GM12878 (cell line): ENCODE results near the gene PRIMPOL. TPM values are rescaled to one million over a fixed set of nuclear protein-coding genes. Genes with fewer than 3 reads are reported as not detected.

Source experiments
- CHD4 ChIP-seq: fragments of 200-600 bp; sonication (generic); IDR thresholded peaks from 2 replicates; pipeline ENCODE4 v1.6.1; 2016; ENCODE audit warnings: mild to moderate bottlenecking
- CREB1 ChIP-seq: IDR thresholded peaks from 2 replicates; pipeline ENCODE4 v1.6.1; 2012; ENCODE audit warnings: low read depth, mild to moderate bottlenecking, inconsistent platforms
- E2F4 ChIP-seq: IDR thresholded peaks from 2 replicates; pipeline ENCODE4 v1.6.1; 2012; ENCODE audit warnings: low read depth, low read length, improper control_type of control experiment
- E4F1 ChIP-seq: fragments of 450-650 bp; IDR thresholded peaks from 2 replicates; pipeline ENCODE4 v1.6.1; 2018; ENCODE audit warnings: borderline replicate concordance, mild to moderate bottlenecking; ENCODE audit not compliant: partially characterized antibody
- EED ChIP-seq: sonication (generic); IDR thresholded peaks from 2 replicates; pipeline ENCODE4 v1.6.1; 2016; ENCODE audit warnings: antibody characterized with exemption, low read depth
- EZH2 ChIP-seq: IDR thresholded peaks from 2 replicates; pipeline ENCODE4 v1.6.1; 2012; ENCODE audit warnings: low read depth, mild to moderate bottlenecking, control low read depth, inconsistent platforms, low read length, borderline replicate concordance; ENCODE audit not compliant: control insufficient read depth
- LARP7 ChIP-seq: fragments of 450-650 bp; IDR thresholded peaks from 2 replicates; pipeline ENCODE4 v1.6.1; 2017; ENCODE audit warnings: mild to moderate bottlenecking
- MYB ChIP-seq: fragments of 150-350 bp; IDR thresholded peaks from 2 replicates; pipeline ENCODE4 v1.6.1; 2014; ENCODE audit warnings: mild to moderate bottlenecking, low read depth, low read length, borderline replicate concordance
- RAD51 ChIP-seq: fragments of 450-650 bp; IDR thresholded peaks from 2 replicates; pipeline ENCODE4 v1.6.1; 2016; ENCODE audit warnings: moderate library complexity, mild to moderate bottlenecking, inconsistent platforms
- RBBP5 ChIP-seq: fragments of 200-600 bp; sonication (generic); conservative IDR thresholded peaks from 2 replicates; pipeline ENCODE4 v1.6.1; 2016
- REST ChIP-seq: IDR thresholded peaks from 2 replicates; pipeline ENCODE4 v1.6.1; 2012; ENCODE audit warnings: mild to moderate bottlenecking, low read depth, low read length
- SKIL ChIP-seq: fragments of 450-650 bp; IDR thresholded peaks from 2 replicates; pipeline ENCODE4 v1.6.1; 2017; ENCODE audit warnings: mild to moderate bottlenecking, low read depth, inconsistent platforms; ENCODE audit not compliant: poor library complexity, severe bottlenecking
- TCF12 ChIP-seq: IDR thresholded peaks from 2 replicates; pipeline ENCODE4 v1.6.1; 2011; ENCODE audit warnings: low read depth, mild to moderate bottlenecking, low read length
- ZNF274 ChIP-seq: IDR thresholded peaks from one replicate; pipeline ENCODE4 v1.8.0; 2011; ENCODE audit not compliant: insufficient read length, insufficient read depth
- ZNF687 ChIP-seq: fragments of 450-650 bp; IDR thresholded peaks from 2 replicates; pipeline ENCODE4 v1.6.1; 2017; ENCODE audit warnings: mild to moderate bottlenecking, moderate library complexity
- polyA plus RNA-seq, 11 experiments: library from polyadenylated mRNA; depleted of rRNA in 4 of 11; unstranded in 6 of 11; stranded (reverse) in 5 of 11; fragments of >200 nt; fragmentation: Nextera tagmentation in 4 of 11; fragmentation: Illumina TruSeq in 1 of 11; extraction: Ambion mirVana in 4 of 11; extraction: Trizol in 1 of 11; gene quantifications; 1 replicate in 1 of 11; 2 replicates in 10 of 11; pipeline versions ENCODE4 v1.2.1 to v1.2.3, GENCODE V29; 2011 to 2016; ENCODE audit warnings: inconsistent platforms in 2 of 11, missing spikeins in 2 of 11, low read depth in 1 of 11
- total RNA-seq, 4 experiments: library from RNA; depleted of rRNA in 3 of 4; stranded (reverse); fragments of >200 nt in 3 of 4; fragmentation: Illumina TruSeq in 1 of 4; extraction: Trizol in 1 of 4; gene quantifications; 2 replicates each; pipeline versions ENCODE4 v1.2.1 to v1.2.3, GENCODE V29; 2013 to 2021

The PRIMPOL gene
- total and polyA plus RNA-seq, 10 of the 15 experiments (the other 5 are each of a cell fraction or from before 2014, with no cell fraction given) = 10.6 to 23.7 (median 14.0) TPM

GRCh38 chr4:184733654-184734524 is 84.4 kb downstream of the PRIMPOL start, which contains the start of gene CENPU (continued):
- TF ChIP-seq E4F1 (peak; percentile 97), REST (no peak), LARP7 (peak; percentile 95), SKIL (no peak), ZNF274 (no peak), CHD4 (no peak), EED (peak; percentile 76), RAD51 (peak; percentile 86), E2F4 (peak; percentile 98), RBBP5 (no peak), MYB (0 out of 2 replicates have a peak, but pooled peaks have one; percentile 61), EZH2 (no peak), ZNF687 (0 out of 2 replicates have a peak, but pooled peaks have one; percentile 61), TCF12 (0 out of 2 replicates have a peak, but pooled peaks have one; percentile 30), CREB1 (peak; percentile 93)
